ENCODE data around the gene DCDC2. TPM values are rescaled to one million over a fixed set of nuclear protein-coding genes. Genes with fewer than 3 reads are reported as not detected.
"Not testable (repeated sequence)": the region's sequence is repeated elsewhere in the genome, so short reads cannot be mapped to it uniquely, and the experiment has no call there.

Gene DCDC2
- total RNA-seq, 1 donor from 2014 or later: 5.3 TPM

- ATAC-seq: no peak
- Histone ChIP-seq H3K27me3 (no peaks in the 10 kb centered on the region), H3K36me3 (no peaks in the 10 kb centered on the region)
Observed at GRCh38 chr6:24252280-24252679, 105.6 kb downstream of the DCDC2 start.

GRCh38 chr6:24251339-24251738 lies 106.5 kb downstream of the DCDC2 start:
- Histone ChIP-seq H3K27me3 (no peaks in the 10 kb centered on the region), H3K9me3 (no peaks in the 10 kb centered on the region), H3K27ac (no peak overlapping the region), H3K4me3 (no peak overlapping the region), H3K36me3 (no peaks in the 10 kb centered on the region), H3K4me1 (no peaks in the 10 kb centered on the region)
- TF ChIP-seq CTCF (IDR thresholded peaks at IDR 0.05): no peak
- intact Hi-C loops (cut with DNase I): no loop called here
- DNase-seq (no peak), ATAC-seq (no peak)

More at GRCh38 chr6:24252280-24252679, 105.6 kb downstream of the DCDC2 start:
- H3K4me3 ChIP-seq: no peak overlapping the region
- no peaks in the 10 kb centered on the region for H3K9me3 ChIP-seq
- intact Hi-C loops (cut with DNase I): no loop called here
- TF ChIP-seq CTCF (IDR thresholded peaks at IDR 0.05): no peak
- no peak for DNase-seq
- H3K27ac ChIP-seq: no peak overlapping the region
- H3K4me1 ChIP-seq: no peaks in the 10 kb centered on the region

GRCh38 chr6:24249926-24250325 lies 107.9 kb downstream of the DCDC2 start:
- no peak for TF ChIP-seq CTCF (IDR thresholded peaks at IDR 0.05)
- no peak overlapping the region for H3K27ac ChIP-seq
- DNase-seq (no peak), ATAC-seq (no peak)
- H3K9me3 ChIP-seq: no peaks in the 10 kb centered on the region
- H3K4me3 ChIP-seq: no peak overlapping the region
- no peaks in the 10 kb centered on the region for H3K36me3 ChIP-seq
- no peaks in the 10 kb centered on the region for H3K4me1 ChIP-seq
- intact Hi-C loops (cut with DNase I): no loop called here
- H3K27me3 ChIP-seq: no peaks in the 10 kb centered on the region

GRCh38 chr6:24245275-24245674 lies 112.6 kb downstream of the DCDC2 start:
- Histone ChIP-seq H3K27ac (no peak overlapping the region), H3K4me3 (no peak overlapping the region), H3K9me3 (no peaks in the 10 kb centered on the region), H3K4me1 (no peaks in the 10 kb centered on the region), H3K36me3 (no peaks in the 10 kb centered on the region), H3K27me3 (no peaks in the 10 kb centered on the region)
- TF ChIP-seq CTCF (IDR thresholded peaks at IDR 0.05): no peak
- ATAC-seq (no peak), DNase-seq (no peak)
- intact Hi-C loops (cut with DNase I): no loop called here

GRCh38 chr6:24242924-24243323 lies 114.9 kb downstream of the DCDC2 start:
- intact Hi-C loops (cut with DNase I): no loop called here
- TF ChIP-seq CTCF (IDR thresholded peaks at IDR 0.05): no peak
- no peak for DNase-seq

GRCh38 chr6:24241779-24242178 lies 116.1 kb downstream of the DCDC2 start:
- H3K27ac ChIP-seq; H3K4me1 ChIP-seq; ATAC-seq; H3K36me3 ChIP-seq; intact Hi-C loops (cut with DNase I); H3K4me3 ChIP-seq; H3K27me3 ChIP-seq; H3K9me3 ChIP-seq; DNase-seq: not testable (repeated sequence)

More at GRCh38 chr6:24242924-24243323, 114.9 kb downstream of the DCDC2 start:
- Histone ChIP-seq H3K36me3 (no peaks in the 10 kb centered on the region), H3K27me3 (no peaks in the 10 kb centered on the region), H3K4me3 (no peak overlapping the region), H3K4me1 (no peaks in the 10 kb centered on the region), H3K9me3 (no peaks in the 10 kb centered on the region), H3K27ac (no peak overlapping the region)
- no peak for ATAC-seq
